IPS DF 19.7 (cell line): ENCODE data around the gene DHRS4L2.
"Not testable (repeated sequence)": the region's sequence is repeated elsewhere in the genome, so short reads cannot be mapped to it uniquely, and the experiment has no call there.

Source experiments
- DNase-seq: peaks from one replicate; pipeline ENCODE4 v3.0.0-alpha.2; 2013; ENCODE audit warnings: low read depth, low spot score

DHRS4L2 gene

DNA sequence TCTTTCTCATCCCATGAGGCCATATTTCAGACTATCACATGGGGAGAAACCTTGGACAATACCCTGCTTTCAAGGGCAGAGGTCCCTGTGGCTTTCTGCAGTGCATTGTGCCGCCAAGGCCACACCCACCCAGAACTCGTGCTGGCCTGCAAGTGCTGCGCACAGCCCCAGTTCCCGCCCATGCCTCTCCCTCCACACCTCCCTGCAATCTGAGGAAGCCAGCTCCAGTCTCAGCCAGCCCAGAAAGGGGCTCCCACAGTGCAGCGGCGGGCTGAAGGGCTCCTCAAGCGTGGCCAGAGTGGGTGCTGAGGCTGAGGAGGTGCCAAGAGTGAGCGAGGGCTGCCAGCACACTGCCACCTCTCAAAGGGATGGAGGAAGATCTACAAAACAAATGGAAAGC lies 15.6 kb upstream of the DHRS4L2 start:
- DNase-seq: not testable (repeated sequence)

DNA sequence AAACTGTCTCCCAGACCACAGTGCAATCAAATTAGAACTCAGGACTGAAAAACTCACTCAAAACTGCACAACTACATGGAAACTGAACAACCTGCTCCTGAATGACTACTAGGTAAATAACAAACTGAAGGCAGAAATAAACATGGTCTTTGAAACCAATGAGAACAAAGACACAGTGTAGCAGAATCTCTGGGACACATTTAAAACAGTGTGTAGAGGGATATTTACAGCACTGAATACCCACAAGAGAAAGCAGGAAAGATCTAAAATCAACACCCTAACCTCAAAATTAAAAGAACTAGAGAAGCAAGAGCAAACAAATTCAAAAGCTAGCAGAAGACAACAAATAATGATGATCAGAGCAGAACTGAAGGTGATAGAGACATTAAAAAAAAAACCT lies 14.7 kb upstream of the DHRS4L2 start:
- DNase-seq: not testable (repeated sequence)

DNA sequence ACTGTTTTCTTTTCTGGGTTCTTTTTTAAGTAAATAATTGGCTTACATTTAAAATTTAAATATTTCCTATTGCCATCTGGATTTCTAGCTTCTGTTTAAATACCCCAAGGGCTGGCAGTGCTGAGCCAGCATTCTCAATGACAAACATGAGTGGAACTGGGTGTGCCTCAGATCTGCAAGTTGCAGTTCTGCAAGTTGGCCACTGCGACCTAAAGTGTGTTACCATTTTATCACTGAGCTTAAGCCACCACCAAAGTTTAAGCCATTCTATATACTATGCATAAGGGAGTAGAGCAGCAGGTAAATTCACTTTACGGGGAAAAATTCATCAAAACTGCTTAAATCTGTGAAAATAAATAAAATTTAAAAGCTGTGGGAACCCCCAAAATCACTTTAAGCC lies 11.5 kb upstream of the DHRS4L2 start:
- DNase-seq: not testable (repeated sequence)

DNA sequence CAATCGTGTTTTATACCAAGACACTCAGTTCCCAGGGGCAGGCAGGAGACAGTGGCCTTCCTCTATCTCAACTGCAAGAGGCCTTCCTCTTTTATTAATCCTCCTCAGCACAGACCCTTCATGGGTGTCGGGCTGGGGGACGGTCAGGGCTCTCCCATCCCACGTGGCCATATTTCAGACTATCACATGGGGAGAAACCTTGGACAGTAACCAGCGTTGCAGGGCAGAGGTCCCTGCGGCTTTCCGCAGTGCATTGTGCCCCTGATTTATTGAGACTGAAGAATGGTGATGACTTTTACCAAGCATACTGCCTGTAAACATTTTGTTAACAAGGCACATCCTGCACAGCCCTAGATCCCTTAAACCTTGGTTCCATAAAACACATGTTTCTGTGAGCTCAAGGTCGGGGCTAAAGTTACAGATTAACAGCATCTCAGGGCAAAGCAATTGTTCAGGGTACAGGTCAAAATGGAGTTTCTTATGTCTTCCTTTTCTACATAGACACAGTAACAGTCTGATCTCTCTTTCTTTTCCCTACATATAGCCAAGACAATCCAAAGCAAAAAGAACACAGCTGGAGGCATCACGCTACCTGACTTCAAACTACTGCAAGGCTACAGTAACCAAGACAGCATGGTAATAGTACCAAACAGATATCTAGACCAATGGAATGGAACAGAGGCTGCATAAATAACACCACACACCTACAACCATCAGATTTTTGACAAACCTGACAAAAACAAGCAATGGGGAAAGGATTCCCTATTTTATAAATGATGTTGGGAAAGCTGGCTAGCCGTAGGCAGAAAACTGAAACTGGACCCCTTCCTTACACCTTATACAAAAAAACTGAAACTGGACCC lies 6.5 kb upstream of the DHRS4L2 start:
- not testable (repeated sequence) for DNase-seq

DNA sequence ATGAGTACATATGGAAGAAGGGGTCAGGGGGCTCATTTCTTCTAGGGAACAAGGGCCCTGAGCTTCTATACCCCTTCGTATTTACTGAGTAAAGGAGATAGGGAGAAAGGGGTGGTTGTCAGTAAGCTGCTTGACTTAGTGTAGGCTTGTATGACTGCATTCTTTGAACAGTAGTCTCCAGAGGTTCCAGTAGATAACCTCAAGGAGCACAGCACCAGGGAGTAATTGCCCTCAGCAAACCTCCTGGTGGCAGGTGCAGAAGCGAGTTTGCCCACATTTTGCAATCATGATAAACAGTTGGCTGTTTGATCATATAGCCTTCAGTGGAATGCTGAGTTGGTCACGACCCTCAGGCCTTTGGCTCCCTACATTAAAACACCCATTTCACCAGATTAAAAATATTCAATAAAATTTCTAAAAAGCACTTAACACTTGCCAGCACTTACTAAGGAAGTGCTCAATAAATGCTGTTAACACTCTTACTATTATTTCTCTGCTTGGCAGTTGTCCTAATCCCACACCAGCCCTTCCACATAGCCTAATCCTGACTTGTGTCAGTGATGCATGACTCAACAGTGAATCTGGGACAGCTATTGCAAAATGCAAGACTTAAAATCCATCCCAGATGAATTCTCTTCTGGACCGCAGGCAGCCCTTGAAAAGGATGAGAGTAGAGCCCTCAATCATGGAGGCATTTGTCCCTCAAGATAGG lies 3.7 kb upstream of the DHRS4L2 start:
- DNase-seq: no peak

DNA sequence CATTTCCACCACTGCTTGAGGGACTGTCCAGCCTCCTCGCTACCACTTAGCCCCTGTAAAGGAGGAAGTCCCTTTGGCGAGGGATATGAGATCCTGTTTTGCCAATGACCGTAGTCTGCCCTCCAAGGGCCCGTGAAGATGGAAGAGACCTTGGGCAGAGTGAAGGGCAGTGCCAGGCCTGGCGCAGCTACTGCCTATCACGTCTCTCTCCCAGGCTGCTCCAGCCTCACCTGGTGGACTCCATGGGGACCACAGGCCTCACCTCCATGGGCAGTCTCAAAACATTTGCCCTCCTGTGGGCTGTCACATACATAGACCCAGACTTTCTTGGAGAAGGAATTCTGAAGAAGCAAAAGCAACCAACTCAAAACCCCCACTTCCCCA lies 514 bp upstream of the DHRS4L2 start:
- DNase-seq: not testable (repeated sequence)

DNA sequence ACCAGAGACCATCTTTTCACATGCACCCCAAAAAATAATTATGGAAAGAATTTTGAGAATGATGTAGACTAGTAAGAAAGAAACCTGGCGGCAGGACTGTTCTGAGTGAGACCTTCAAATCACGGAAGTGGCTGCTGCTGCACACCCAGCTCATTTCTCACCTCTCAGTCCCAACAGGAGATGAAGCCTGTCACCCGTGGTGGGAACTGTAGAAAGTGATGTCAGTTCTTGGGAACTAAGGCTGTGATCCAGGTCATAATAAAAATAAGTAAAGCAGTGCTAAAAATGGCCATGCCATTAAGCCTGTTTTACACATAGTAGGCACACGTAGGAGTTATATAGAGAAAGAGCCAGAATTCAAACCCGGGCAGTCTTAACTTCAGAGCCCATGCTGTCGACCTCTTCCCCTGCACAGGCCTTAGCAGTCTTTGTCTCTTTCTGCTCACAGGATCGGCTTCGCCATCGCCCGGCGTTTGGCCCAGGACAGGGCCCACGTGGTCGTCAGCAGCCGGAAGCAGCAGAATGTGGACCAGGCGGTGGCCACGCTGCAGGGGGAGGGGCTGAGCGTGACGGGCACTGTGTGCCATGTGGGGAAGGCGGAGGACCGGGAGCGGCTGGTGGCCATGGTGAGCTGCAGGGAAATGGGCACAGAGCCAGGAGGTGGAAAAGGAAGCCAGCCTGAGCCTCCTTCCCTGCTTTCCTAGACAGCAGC lies 1.2 kb downstream of the DHRS4L2 start:
- not testable (repeated sequence) for DNase-seq

DNA sequence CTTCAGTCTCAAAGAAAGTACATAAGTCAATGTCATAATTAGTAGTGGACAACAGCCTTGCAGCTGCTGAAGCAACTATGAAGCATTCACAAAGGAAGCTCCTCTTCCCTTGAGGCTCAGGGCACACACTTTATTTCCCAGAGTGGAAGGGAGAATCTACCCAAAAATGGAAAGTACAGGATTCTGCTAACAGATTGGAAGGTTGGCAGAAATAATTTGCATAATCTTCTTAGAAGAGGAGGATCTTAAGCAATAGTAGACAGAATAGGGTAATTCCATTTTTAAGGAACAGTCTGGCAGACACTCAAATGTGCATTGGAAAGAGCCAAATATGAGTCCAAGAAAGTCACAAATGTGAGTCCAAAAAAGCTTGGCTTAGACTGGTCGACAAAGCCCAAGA lies 2.2 kb downstream of the DHRS4L2 start:
- not testable (repeated sequence) for DNase-seq

DNA sequence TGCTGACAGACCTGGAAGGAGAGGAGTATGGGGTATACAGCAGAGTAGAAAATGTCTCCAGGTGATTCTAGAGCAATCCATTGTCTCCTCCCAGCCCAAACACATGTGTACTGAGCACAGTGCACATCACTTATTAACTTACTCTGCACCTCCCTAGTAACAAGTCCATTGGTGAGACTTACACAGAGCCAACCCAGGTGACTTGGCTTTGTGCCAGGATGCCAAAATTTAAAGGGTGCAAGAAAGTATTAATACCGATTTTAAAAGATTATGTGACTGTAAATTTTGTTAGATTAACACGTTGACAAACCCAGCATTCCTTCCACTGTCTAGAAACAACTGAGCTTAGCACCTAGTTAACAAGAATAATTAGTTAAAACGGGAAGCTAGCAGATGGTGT lies 4.3 kb downstream of the DHRS4L2 start:
- DNase-seq: not testable (repeated sequence)

DNA sequence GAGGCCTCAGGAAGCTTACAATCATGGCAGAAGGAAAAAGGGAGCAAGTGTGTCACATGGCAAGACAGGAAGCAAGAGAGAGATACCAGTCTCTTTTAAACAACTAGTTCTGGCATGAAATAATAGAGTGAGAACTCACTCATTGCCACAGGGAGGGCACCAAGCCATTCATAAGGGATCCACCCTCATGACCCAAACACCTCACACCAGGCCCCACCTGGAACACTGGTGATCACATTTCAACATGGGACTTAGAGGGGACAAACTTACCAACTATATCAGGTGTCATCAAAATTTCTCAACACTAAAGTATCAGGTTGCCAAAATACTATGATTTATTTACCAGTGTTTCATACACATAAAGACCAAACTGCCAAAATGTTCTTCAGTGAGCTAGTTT lies 7.3 kb downstream of the DHRS4L2 start:
- DNase-seq: not testable (repeated sequence)

DNA sequence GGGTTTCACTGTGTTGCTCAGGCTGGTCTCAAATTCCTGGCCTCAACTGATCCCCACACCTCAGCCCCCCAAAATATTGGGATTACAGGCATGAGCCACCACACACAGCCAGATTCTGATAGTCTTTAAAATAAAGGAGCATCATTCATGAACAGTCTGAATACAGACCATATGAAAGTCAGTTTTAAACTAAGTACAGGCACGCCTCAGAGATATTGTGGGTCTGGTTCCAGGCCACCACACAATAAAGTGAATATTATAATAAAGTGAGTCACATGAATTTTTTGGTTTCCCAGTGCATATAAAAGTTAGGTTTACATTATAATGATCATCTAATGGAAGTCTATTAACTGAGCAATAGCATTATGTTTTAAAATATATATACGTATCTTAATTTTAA lies 8.1 kb downstream of the DHRS4L2 start:
- DNase-seq: not testable (repeated sequence)

DNA sequence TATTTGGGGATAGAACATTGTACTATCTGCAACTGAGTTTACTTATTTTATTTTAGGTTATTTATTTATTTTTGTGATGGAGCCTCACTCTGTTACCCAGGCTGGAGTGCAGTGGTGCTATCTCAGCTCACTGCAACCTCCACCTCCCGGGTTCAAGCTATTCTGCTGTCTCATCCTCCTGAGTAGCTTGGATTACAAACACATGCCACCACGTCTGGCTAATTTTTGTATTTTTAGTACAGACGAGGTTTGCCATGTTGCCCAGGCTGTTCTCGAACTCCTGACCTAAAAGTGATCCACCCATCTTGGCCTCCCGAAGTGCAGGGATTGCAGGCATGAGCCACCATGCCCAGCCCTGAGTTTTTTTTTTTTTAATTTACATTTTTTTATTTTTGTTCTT lies 10.9 kb downstream of the DHRS4L2 start:
- DNase-seq: not testable (repeated sequence)

DNA sequence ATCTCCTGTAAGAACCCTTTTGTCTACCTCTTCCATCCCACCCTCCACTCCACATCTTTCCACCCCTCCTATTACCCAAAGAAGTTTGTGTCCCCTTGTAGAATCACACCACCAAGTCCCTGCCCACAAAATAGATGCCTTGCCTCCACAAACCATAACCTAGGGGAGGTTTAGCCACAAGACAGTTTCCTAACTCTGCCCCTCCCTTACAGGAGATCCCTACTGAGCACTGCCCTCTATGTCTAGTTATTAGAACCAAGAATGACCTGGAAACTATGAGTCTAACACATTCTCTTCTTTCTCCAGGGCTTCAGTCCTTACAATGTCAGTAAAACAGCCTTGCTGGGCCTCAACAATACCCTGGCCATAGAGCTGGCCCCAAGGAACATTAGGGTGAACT lies 12.3 kb downstream of the DHRS4L2 start:
- DNase-seq: not testable (repeated sequence)

DNA sequence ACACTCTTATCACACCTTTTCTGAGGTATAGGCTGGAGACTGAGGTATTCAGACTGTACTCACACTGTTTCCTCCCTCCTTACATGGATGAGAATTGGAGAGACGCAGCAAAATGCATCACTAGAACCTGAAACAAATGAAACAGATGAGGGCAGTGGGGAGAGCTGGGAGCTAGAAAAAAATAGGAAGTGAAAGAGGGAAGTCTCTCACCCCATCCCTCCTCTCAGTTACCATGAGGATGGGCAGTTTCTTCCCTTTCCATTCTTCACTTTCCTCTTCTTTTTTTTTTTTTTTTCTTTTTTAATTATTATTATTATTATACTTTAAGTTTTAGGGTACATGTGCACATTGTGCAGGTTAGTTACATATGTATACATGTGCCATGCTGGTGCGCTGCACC lies 12.9 kb downstream of the DHRS4L2 start:
- not testable (repeated sequence) for DNase-seq

DNA sequence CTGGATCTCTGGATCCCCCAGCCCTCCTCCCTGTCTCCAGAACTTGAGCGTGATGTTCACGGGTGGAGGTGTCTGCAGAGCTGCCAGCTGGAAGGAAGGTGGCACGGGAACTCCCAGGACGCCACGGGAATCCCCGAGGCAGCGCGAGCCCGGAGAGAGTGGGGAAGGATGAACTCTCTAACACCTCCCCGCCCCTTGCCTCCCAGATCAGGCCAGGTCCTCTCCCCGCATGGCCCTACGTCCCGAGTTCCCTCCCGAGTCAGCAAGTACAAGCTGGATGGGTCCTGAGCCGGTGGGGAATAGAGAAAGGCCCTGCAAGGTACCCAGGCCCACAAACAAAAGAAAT lies 17.7 kb downstream of the DHRS4L2 start:
- not testable (repeated sequence) for DNase-seq

DNA sequence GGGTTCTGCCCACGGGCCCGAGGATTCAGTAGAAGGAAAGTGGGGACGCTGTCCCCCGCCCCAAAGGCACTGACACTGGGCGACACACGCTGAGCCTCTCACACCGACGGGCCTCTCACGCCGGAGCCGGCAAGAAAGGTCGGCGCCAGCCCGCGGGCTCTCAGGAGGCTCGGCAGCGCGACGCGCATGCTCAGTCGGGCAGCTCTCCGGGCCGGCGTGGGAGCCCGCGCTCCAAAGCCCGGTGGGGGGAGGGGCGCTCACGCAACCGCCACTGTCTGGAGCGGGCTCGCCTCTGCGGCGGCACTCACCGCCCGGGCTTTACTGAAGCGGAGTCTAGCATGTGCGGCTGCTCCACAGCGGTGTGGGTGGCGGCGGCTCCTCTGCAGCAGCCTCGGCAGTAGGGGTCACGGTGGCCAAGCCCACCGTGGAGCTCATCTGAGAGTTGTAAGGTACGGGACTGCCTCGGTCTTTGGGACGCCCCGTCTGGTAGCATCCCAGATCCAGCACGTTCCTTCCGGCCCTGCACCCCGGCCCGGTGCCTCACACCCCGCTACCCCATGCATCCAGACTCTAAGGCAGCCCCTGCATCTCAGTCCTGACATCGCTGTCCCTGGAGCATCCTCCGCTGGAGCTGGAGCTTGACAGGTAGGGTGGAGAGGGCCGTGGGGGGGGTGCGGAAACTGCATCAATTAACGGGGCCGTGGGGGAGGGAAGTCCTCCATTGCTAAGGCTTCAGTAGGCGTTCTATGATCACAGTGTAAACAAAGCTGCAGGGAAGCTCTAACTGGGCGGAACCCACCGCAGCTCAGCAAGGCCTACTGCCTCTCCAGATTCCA lies 18.3 kb downstream of the DHRS4L2 start:
- not testable (repeated sequence) for DNase-seq

DNA sequence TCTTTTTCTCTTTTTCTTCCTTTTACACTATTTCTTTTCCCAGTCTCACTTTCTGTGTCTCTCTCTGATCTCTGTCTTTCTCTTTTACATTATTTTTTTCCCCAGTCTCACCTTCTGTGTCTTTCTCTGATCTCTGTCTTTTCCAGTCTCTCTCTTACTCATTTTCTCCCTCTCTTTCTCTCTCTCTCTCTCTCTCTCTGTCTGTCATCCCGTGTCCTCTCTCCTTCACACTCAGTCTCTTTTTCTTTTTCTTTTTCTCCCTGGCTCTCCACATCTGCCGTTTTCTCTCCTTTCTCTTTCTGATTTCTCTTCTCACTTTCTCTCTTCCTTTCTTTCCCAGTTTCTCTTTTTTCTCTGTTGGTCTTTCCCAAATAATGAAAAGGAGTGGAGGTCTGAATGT lies 22.3 kb downstream of the DHRS4L2 start:
- no peak for DNase-seq

DNA sequence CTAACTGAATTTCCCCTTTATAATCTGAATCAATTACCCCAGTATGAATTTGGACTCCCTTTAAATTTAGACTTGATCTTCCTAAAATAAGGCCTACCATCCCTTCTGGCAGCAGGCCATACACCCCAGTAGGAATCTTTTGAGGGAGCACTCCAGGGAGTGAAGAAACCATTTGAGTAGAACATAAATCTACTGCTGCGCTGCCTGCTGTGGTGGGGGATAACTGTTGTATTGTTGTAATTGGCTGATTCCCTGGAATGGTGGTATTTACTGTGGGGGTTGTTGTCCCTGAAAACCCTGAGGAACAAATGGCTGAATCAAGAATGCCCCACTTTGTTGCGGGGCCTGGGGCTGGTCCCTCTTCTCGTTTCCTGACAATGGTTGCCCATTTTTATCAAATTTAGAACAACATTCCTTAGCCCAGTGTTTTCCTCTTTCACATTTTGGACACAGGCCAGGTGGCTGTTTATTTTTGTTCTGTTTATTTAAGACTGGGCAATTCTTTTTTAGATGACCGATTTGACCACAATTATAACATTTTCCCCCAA lies 24.1 kb downstream of the DHRS4L2 start:
- DNase-seq: not testable (repeated sequence)

DNA sequence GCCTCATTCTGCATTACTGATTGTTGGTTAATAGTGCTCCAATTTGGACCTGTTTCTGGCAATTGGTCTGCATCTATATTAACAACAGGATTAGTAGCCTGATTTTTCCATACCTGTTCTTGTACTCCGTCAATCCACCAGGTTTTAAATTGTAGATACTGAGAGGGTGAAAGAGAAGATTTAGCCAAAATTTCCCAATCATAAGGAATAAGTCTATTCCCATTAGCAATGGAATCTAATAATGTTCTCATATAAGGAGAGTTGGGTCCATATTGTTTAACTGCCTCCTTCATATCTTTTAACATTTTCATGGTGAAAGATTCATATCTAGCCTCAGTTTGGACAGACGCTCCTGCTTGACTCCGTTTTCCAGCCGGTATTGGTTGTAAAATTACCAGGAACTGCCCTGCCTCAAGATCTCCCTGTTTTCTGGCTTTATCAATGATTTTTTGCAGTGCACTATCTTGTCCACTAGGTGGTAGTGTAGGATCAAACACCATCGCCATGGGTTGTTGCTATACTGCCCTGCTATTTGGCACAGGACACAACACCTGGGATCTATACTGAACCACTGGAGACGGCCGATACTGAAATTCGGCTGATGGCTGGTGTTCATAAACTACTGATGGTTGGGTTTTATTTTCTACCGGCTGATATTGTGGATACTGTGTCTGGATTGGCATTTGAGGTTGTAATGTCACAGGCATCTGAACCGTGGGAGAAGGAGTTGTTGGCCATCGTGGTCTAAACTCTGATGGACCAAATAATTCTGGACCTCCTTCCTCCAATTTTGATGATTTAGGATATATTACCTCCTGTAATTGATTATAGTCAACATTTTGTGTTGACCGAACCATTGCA lies 25.2 kb downstream of the DHRS4L2 start:
- no peak for DNase-seq

DNA sequence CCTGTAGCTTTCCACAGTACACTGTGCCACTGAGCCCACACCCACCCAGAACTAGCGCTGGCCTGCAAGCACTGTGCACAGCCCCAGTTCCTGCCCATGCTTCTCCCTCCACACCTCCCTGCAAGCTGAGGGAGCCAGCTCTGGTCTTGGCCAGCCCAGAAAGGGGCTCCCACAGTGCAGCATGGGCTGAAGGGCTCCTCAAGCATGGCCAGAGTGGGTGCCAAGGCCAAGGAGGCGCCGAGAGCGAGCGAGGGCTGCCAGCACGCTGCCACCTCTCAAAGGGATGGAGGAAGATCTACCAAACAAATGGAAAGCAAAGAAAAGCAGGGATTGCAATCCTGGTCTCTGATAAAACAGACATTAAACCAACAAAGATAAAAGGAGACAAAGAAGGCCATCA lies 27.0 kb downstream of the DHRS4L2 start:
- DNase-seq: not testable (repeated sequence)
